Keratinocyte (primary cell): ENCODE data around the gene MYH7B. TPM values are rescaled to one million over a fixed set of nuclear protein-coding genes. Genes with fewer than 3 reads are reported as not detected.

Source experiments
- DNase-seq: peaks from one replicate; pipeline ENCODE4 v3.0.0-alpha.2; 2011; ENCODE audit warnings: low read depth, missing footprints, low spot score
- FAIRE-seq: peaks from 2 replicates; lab custom pipeline; 2011; peaks lifted over from hg19 to GRCh38; lab: Jason Lieb, UNC
- H2AFZ ChIP-seq: 2 replicates; pipeline ENCODE4 v1.6.0; 2012; ENCODE audit warnings: low read length, control low read depth, inconsistent platforms; ENCODE audit not compliant: control insufficient read depth
- H3K27ac ChIP-seq: 2 replicates; pipeline ENCODE4 v1.5.1; 2011; ENCODE audit warnings: low read length; ENCODE audit not compliant: control insufficient read depth, insufficient read depth
- H3K27me3 ChIP-seq: 3 replicates; pipeline ENCODE4 v1.6.0; 2011; ENCODE audit warnings: low read length; ENCODE audit not compliant: control insufficient read depth, insufficient read depth; ENCODE audit errors: extremely low read depth
- H3K36me3 ChIP-seq, 2 experiments: 2 replicates in 1 of 2; 3 replicates in 1 of 2; pipeline ENCODE4 v1.5.1; 2011; ENCODE audit warnings: low read length in 2 of 2, mild to moderate bottlenecking in 1 of 2; ENCODE audit not compliant: control insufficient read depth in 2 of 2, insufficient read depth in 2 of 2; ENCODE audit errors: extremely low read depth in 1 of 2
- H3K4me1 ChIP-seq: 3 replicates; pipeline ENCODE4 v1.5.1; 2011; ENCODE audit warnings: low read length; ENCODE audit not compliant: control insufficient read depth, insufficient read depth; ENCODE audit errors: extremely low read depth
- H3K4me2 ChIP-seq: 3 replicates; pipeline ENCODE4 v1.6.0; 2011; ENCODE audit warnings: low read depth, low read length; ENCODE audit not compliant: control insufficient read depth, insufficient read depth; ENCODE audit errors: extremely low read depth
- H3K4me3 ChIP-seq, 3 experiments: fragments of 200-600 bp in 1 of 3; sonication (generic) in 1 of 3; 2 replicates in 2 of 3; 3 replicates in 1 of 3; pipeline ENCODE4 v1.5.1; 2011 to 2016; ENCODE audit warnings: low read length in 3 of 3, mild to moderate bottlenecking in 3 of 3, control low read depth in 2 of 3, inconsistent platforms in 1 of 3, low read depth in 1 of 3, mixed read lengths in 1 of 3, mixed run types in 1 of 3, moderate library complexity in 1 of 3; ENCODE audit not compliant: control insufficient read depth in 2 of 3, insufficient read depth in 2 of 3; ENCODE audit errors: extremely low read depth in 1 of 3
- H3K79me2 ChIP-seq: 2 replicates; pipeline ENCODE4 v1.6.0; 2012; ENCODE audit warnings: low read length; ENCODE audit not compliant: control insufficient read depth, insufficient read depth
- H3K9ac ChIP-seq: 3 replicates; pipeline ENCODE4 v1.6.0; 2011; ENCODE audit warnings: low read length; ENCODE audit not compliant: control insufficient read depth, insufficient read depth; ENCODE audit errors: extremely low read depth
- H3K9me1 ChIP-seq: 3 replicates; pipeline ENCODE4 v1.6.0; 2011; ENCODE audit warnings: low read length; ENCODE audit not compliant: control insufficient read depth, insufficient read depth; ENCODE audit errors: extremely low read depth
- H3K9me3 ChIP-seq: 2 replicates; pipeline ENCODE4 v1.5.1; 2012; ENCODE audit warnings: low read depth, low read length; ENCODE audit not compliant: control insufficient read depth
- H4K20me1 ChIP-seq: 3 replicates; pipeline ENCODE4 v1.6.0; 2011; ENCODE audit warnings: low read length; ENCODE audit not compliant: control insufficient read depth, insufficient read depth; ENCODE audit errors: extremely low read depth
- CTCF ChIP-seq, 3 experiments: IDR thresholded peaks in 1 of 3; conservative IDR thresholded peaks in 1 of 3; optimal IDR thresholded peaks in 1 of 3; 2 replicates in 2 of 3; 3 replicates in 1 of 3; pipeline versions ENCODE3 to v1.5.1; 2011; ENCODE audit warnings: low read length in 3 of 3, mild to moderate bottlenecking in 3 of 3, moderate library complexity in 2 of 3, control low read depth in 1 of 3, inconsistent platforms in 1 of 3; ENCODE audit not compliant: insufficient read depth in 2 of 3; ENCODE audit errors: extremely low read depth in 1 of 3
- EZH2 ChIP-seq: IDR thresholded peaks from one replicate; pipeline ENCODE4 v1.6.1; 2012; ENCODE audit warnings: inconsistent platforms, mild to moderate bottlenecking, low read length, moderate library complexity
- dilution Hi-C: fragments of 300-500 bp; cut with MboI; formaldehyde crosslinking; loops from one replicate; pipeline ENCODE4 v1.7.0; 2020; ENCODE audit warnings: low sequenced_read_pairs; ENCODE audit not compliant: extremely low pct_ligation_motif_present
- polyA plus RNA-seq, 5 experiments: library from polyadenylated mRNA; depleted of rRNA in 3 of 5; stranded (reverse) in 3 of 5; stranded (forward) in 1 of 5; unstranded in 1 of 5; fragments of >200 nt; gene quantifications; 1 replicate in 1 of 5; 2 replicates in 3 of 5; 3 replicates in 1 of 5; pipeline versions ENCODE4 v1.2.1 to v1.2.3, GENCODE V29; 2011 to 2012; ENCODE audit warnings: missing spikeins in 2 of 5, low read depth in 1 of 5, low replicate concordance in 1 of 5

The MYH7B gene
- polyA plus RNA-seq, 1 donor (not counting 4 experiments of a cell fraction or from before 2014, with no cell fraction given) = 0.01 TPM

- Histone ChIP-seq H3K9ac (no peak overlapping the region), H3K4me3 (no peak overlapping the region), H2AFZ (no peak overlapping the region), H3K4me2 (no peak overlapping the region), H3K9me1 (no peaks in the 10 kb centered on the region), H3K79me2 (no peaks in the 10 kb centered on the region), H3K9me3 (no peaks in the 10 kb centered on the region), H3K27me3 (no peaks in the 10 kb centered on the region), H3K36me3 (no peaks in the 10 kb centered on the region), H4K20me1 (no peaks in the 10 kb centered on the region), H3K27ac (no peak overlapping the region), H3K4me1 (peaks cover 4% of the 10 kb centered on the region)
- TF ChIP-seq CTCF (optimal IDR thresholded peaks at IDR 0.05 in 1 of 3, IDR thresholded peaks at IDR 0.05 in 1 of 3, conservative IDR thresholded peaks at IDR 0.05 in 1 of 3; ENCODE audit: extremely low read depth in 1 of 3, insufficient read depth in 2 of 3, low read length in 3 of 3) (no peak), EZH2 (no peak)
- dilution Hi-C loops = no loop called here
- FAIRE-seq (no peak), DNase-seq (no peak)
These were observed 15.3 kb downstream of the MYH7B start for GRCh38 chr20:34970846-34971560.

DNA sequence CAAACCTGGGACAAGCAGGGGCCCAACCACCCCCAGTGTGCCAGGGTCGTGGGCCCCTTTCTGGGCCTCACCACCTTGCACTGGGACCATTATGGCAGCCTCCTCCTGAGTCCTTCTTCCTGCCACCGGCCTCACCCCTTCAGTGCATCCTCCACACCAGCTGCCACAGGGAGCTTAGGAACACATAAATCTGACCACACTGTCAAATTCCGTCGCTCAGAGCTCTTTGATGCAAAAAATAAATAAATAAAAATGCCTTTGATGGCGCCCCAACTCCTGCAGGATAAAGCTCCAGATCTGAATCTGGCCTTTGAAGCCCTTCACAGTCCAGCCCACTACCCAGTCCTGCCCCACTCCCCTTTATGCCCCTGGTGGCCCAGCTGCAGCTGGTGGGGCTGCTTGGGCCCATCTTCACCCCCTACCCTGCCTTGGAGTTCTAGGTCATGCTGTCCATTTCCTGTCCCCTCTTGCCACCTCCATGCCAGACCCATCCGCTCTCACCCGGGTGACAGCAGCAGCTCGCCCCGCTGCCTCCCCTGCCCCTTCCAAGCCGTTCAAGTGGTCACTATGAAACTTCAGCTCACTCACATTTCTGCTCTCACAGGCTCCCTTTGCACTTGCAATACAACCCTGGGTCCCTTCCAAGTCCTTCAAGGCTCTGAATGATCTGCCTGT, 16.0 kb downstream of the MYH7B start:
- Histone ChIP-seq H3K27ac (no peak overlapping the region), H3K9me3 (no peaks in the 10 kb centered on the region), H3K4me3 (no peak overlapping the region), H2AFZ (no peak overlapping the region), H3K9ac (no peak overlapping the region), H4K20me1 (no peaks in the 10 kb centered on the region), H3K4me2 (no peak overlapping the region), H3K4me1 (peaks cover 4% of the 10 kb centered on the region), H3K36me3 (no peaks in the 10 kb centered on the region), H3K79me2 (no peaks in the 10 kb centered on the region), H3K27me3 (no peaks in the 10 kb centered on the region), H3K9me1 (no peaks in the 10 kb centered on the region)
- TF ChIP-seq EZH2 (no peak), CTCF (optimal IDR thresholded peaks at IDR 0.05 in 1 of 3, IDR thresholded peaks at IDR 0.05 in 1 of 3, conservative IDR thresholded peaks at IDR 0.05 in 1 of 3; ENCODE audit: extremely low read depth in 1 of 3, insufficient read depth in 2 of 3, low read length in 3 of 3) (no peak)
- dilution Hi-C loops = no loop called here
- no peak for FAIRE-seq
- DNase-seq = no peak
